ENCODE data around the gene CLMP. TPM values are rescaled to one million over a fixed set of nuclear protein-coding genes. Genes with fewer than 3 reads are reported as not detected.
A peak's percentile ranks its signal among the peaks of the same experiment; 100 is the strongest.

Gene CLMP
- polyA plus RNA-seq, 3 donors = 0.33 TPM; not detected in 2

- H3K36me3 Mint-ChIP-seq = no peaks in the 10 kb centered on the region
- peaks cover 3 to 8% (median 5%) of the 10 kb centered on the region in 7 donors for H3K9me3 Mint-ChIP-seq
- peaks cover 1 to 7% (median 4%) of the 10 kb centered on the region in 3 donors for H3K27me3 Mint-ChIP-seq (ENCODE audit: low read depth in 3 of 3)
- intact Hi-C loops (cut with micrococcal nuclease) = no loop called here
- no peak overlapping the region for H3K4me3 ChIP-seq (replicated peaks in 1 of 3; ENCODE audit: low read depth in 2 of 3, low read length in 3 of 3)
- DNase-seq = no peak
- no peaks in the 10 kb centered on the region for H3K36me3 ChIP-seq (replicated peaks in 1 of 2; ENCODE audit: control insufficient read depth in 1 of 2, insufficient read depth in 2 of 2, low read length in 2 of 2)
- H3K4me3 Mint-ChIP-seq = no peak overlapping the region
- H3K27ac ChIP-seq (ENCODE audit: low read depth in 1 of 2, low read length in 2 of 2) = no peak overlapping the region
- 94% methylated on average over 4 of the region's 6 CpGs for WGBS (ENCODE audit: insufficient coverage)
- no peak overlapping the region for H3K9ac ChIP-seq (ENCODE audit: insufficient read depth, low read length, poor library complexity, severe bottlenecking)
- no peaks in the 10 kb centered on the region for H3K9me3 ChIP-seq (replicated peaks in 1 of 2; ENCODE audit: control insufficient read depth in 1 of 2, insufficient read depth in 1 of 2, low read length in 2 of 2)
- H3K4me1 Mint-ChIP-seq = peaks cover 3% of the 10 kb centered on the region
- no peaks in the 10 kb centered on the region for H4K20me1 ChIP-seq (ENCODE audit: insufficient read depth, low read length)
- no peaks in the 10 kb centered on the region for H3K4me1 ChIP-seq (ENCODE audit: control insufficient read depth in 1 of 2, insufficient read depth in 2 of 2, low read length in 2 of 2)
- no peak overlapping the region for H3K27ac Mint-ChIP-seq
- H3K79me2 ChIP-seq (ENCODE audit: insufficient read depth, low read length) = no peaks in the 10 kb centered on the region
- H3K27me3 ChIP-seq (ENCODE audit: control insufficient read depth in 2 of 2, insufficient read depth in 2 of 2, low read length in 2 of 2) = no peaks in the 10 kb centered on the region
- no peak overlapping the region for H2AFZ ChIP-seq (ENCODE audit: insufficient read depth, low read depth, low read length, poor library complexity, severe bottlenecking)
- H3K4me2 ChIP-seq (replicated peaks; ENCODE audit: extremely low read depth, low read length, poor library complexity, severe bottlenecking) = no peak overlapping the region
- TF ChIP-seq CTCF (IDR thresholded peaks at IDR 0.05) = no peak
Measured at GRCh38 chr11:123221096-123221561, 26.1 kb upstream of the CLMP start.

GRCh38 chr11:123219066-123219690 lies 24.1 kb upstream of the CLMP start:
- H3K9me3 ChIP-seq (replicated peaks in 1 of 2; ENCODE audit: control insufficient read depth in 1 of 2, insufficient read depth in 1 of 2, low read length in 2 of 2) = no peaks in the 10 kb centered on the region
- no peak for TF ChIP-seq CTCF (IDR thresholded peaks at IDR 0.05)
- Mint-ChIP-seq H3K4me1 (no peaks in the 10 kb centered on the region), H3K4me3 (no peak overlapping the region), H3K36me3 (no peaks in the 10 kb centered on the region), H3K27ac (peak overlapping the region in 2 of 7 donors; percentile 43 to 83), H3K27me3 (ENCODE audit: low read depth in 3 of 3) (peaks cover 0 to 8% (median 3%) of the 10 kb centered on the region in 3 donors), H3K9me3 (peaks cover 3 to 8% (median 5%) of the 10 kb centered on the region in 7 donors)
- no peaks in the 10 kb centered on the region for H3K79me2 ChIP-seq (ENCODE audit: insufficient read depth, low read length)
- intact Hi-C loops (cut with micrococcal nuclease) = no loop called here
- H3K36me3 ChIP-seq (replicated peaks in 1 of 2; ENCODE audit: control insufficient read depth in 1 of 2, insufficient read depth in 2 of 2, low read length in 2 of 2) = no peaks in the 10 kb centered on the region
- H4K20me1 ChIP-seq (ENCODE audit: insufficient read depth, low read length) = no peaks in the 10 kb centered on the region
- DNase-seq = no peak
- no peaks in the 10 kb centered on the region for H3K27me3 ChIP-seq (ENCODE audit: control insufficient read depth in 2 of 2, insufficient read depth in 2 of 2, low read length in 2 of 2)
- H3K27ac ChIP-seq (ENCODE audit: low read depth in 1 of 2, low read length in 2 of 2) = no peak overlapping the region
- H3K4me1 ChIP-seq (ENCODE audit: control insufficient read depth in 1 of 2, insufficient read depth in 2 of 2, low read length in 2 of 2) = no peaks in the 10 kb centered on the region
- no peak overlapping the region for H3K9ac ChIP-seq (ENCODE audit: insufficient read depth, low read length, poor library complexity, severe bottlenecking)
- no peak overlapping the region for H3K4me3 ChIP-seq (replicated peaks in 1 of 3; ENCODE audit: low read depth in 2 of 3, low read length in 3 of 3)
- no peak overlapping the region for H3K4me2 ChIP-seq (replicated peaks; ENCODE audit: extremely low read depth, low read length, poor library complexity, severe bottlenecking)
- WGBS (ENCODE audit: insufficient coverage) = 92% methylated on average over 9 of the region's 9 CpGs
- H2AFZ ChIP-seq (ENCODE audit: insufficient read depth, low read depth, low read length, poor library complexity, severe bottlenecking) = no peak overlapping the region
